H1 (cell line): Measurements from ENCODE around the gene SAG. TPM values are rescaled to one million over a fixed set of nuclear protein-coding genes. Genes with fewer than 3 reads are reported as not detected.

ENCODE experiments used
- CTCF ChIA-PET: fragments of 300-600 bp; sonication (Branson Sonifier 250); formaldehyde crosslinking; loops from one replicate; lab custom pipeline; 2021; ENCODE audit not compliant: partially characterized antibody; lab: Charles Lee
- POLR2A ChIA-PET: fragments of 300-600 bp; sonication (Branson Sonifier 250); formaldehyde crosslinking; loops from one replicate; lab custom pipeline; 2021; ENCODE audit warnings: inconsistent platforms; ENCODE audit not compliant: partially characterized antibody; lab: Charles Lee
- DNase-seq, 2 experiments: peaks; one replicate each; pipeline versions ENCODE4 v3.0.0 to v3.0.0-alpha.2; 2010 to 2022; ENCODE audit warnings: low spot score in 2 of 2, low read depth in 1 of 2, mixed read lengths in 1 of 2
- FAIRE-seq: peaks from 2 replicates; lab custom pipeline; 2011; peaks lifted over from hg19 to GRCh38; lab: Jason Lieb, UNC
- H2AFZ ChIP-seq: 2 replicates; pipeline ENCODE4 v1.8.1; 2012; ENCODE audit warnings: low read length, inconsistent platforms
- H2AK5ac ChIP-seq: 2 replicates; pipeline ENCODE4 v1.6.1; 2013; ENCODE audit warnings: low read depth, low read length
- H2BK120ac ChIP-seq: replicated peaks from 2 replicates; pipeline ENCODE3; 2013; ENCODE audit warnings: low read depth, low read length, inconsistent platforms
- H2BK12ac ChIP-seq: 2 replicates; pipeline ENCODE4 v1.6.1; 2013; ENCODE audit warnings: low read depth, low read length
- H2BK15ac ChIP-seq: 2 replicates; pipeline ENCODE4 v1.6.1; 2013; ENCODE audit warnings: low read length
- H2BK20ac ChIP-seq: 2 replicates; pipeline ENCODE4 v1.6.1; 2013; ENCODE audit warnings: low read length
- H2BK5ac ChIP-seq: 2 replicates; pipeline ENCODE4 v1.6.1; 2013; ENCODE audit warnings: low read depth, low read length
- H3K14ac ChIP-seq: 2 replicates; pipeline ENCODE4 v1.6.1; 2013; ENCODE audit warnings: inconsistent platforms; ENCODE audit not compliant: insufficient read length
- H3K18ac ChIP-seq: 2 replicates; pipeline ENCODE4 v1.6.1; 2013; ENCODE audit warnings: low read length; ENCODE audit errors: extremely low read depth
- H3K23ac ChIP-seq: 2 replicates; pipeline ENCODE4 v1.6.1; 2013; ENCODE audit warnings: inconsistent platforms; ENCODE audit not compliant: insufficient read length
- H3K23me2 ChIP-seq: 2 replicates; pipeline ENCODE4 v1.6.1; 2013; ENCODE audit warnings: low read depth, low read length
- H3K27ac ChIP-seq: 2 replicates; pipeline ENCODE4 v1.6.1; 2011; ENCODE audit warnings: low read depth, low read length, inconsistent platforms
- H3K27me3 ChIP-seq, 4 experiments: replicated peaks in 1 of 4; 1 replicate in 1 of 4; 2 replicates in 3 of 4; pipeline versions ENCODE4 v1.6.1 to v1.8.1; 2011 to 2013; ENCODE audit warnings: low read length in 3 of 4, mild to moderate bottlenecking in 3 of 4, inconsistent platforms in 2 of 4, mixed read lengths in 2 of 4, moderate library complexity in 1 of 4; ENCODE audit not compliant: control insufficient read depth in 3 of 4, insufficient read depth in 3 of 4; ENCODE audit errors: extremely low read depth in 1 of 4
- H3K36me3 ChIP-seq, 4 experiments: 2 replicates each; pipeline versions ENCODE4 v1.6.1 to v1.8.1; 2011 to 2013; ENCODE audit warnings: mild to moderate bottlenecking in 4 of 4, low read length in 3 of 4, moderate library complexity in 2 of 4, control low read depth in 1 of 4, inconsistent platforms in 1 of 4; ENCODE audit not compliant: insufficient read depth in 4 of 4, control insufficient read depth in 2 of 4
- H3K4ac ChIP-seq: replicated peaks from 2 replicates; pipeline ENCODE3; 2013; ENCODE audit warnings: low read length, low read depth, mixed read lengths, inconsistent platforms; ENCODE audit not compliant: insufficient read length
- H3K4me1 ChIP-seq, 4 experiments: replicated peaks in 1 of 4; 1 replicate in 1 of 4; 2 replicates in 3 of 4; pipeline versions ENCODE4 v1.6.1 to v1.8.1; 2011 to 2013; ENCODE audit warnings: low read length in 3 of 4, inconsistent platforms in 2 of 4, mixed read lengths in 1 of 4; ENCODE audit not compliant: insufficient read depth in 4 of 4, control insufficient read depth in 3 of 4
- H3K4me2 ChIP-seq, 2 experiments: 2 replicates each; pipeline versions ENCODE4 v1.6.1 to v1.8.1; 2011 to 2013; ENCODE audit warnings: low read depth in 2 of 2, low read length in 2 of 2, control low read depth in 1 of 2, inconsistent platforms in 1 of 2, mild to moderate bottlenecking in 1 of 2; ENCODE audit not compliant: insufficient read depth in 1 of 2
- H3K4me3 ChIP-seq, 4 experiments: fragments of 200-600, 300-600 bp in 1 of 4; sonication (generic), shearing (Covaris generic), sonication (Bioruptor Twin) in 1 of 4; 2 replicates each; pipeline versions ENCODE4 v1.5.1 to v1.8.1; 2011 to 2016; ENCODE audit warnings: low read length in 4 of 4, low read depth in 3 of 4, control low read depth in 2 of 4, inconsistent platforms in 2 of 4, mild to moderate bottlenecking in 2 of 4, mixed read lengths in 1 of 4, moderate library complexity in 1 of 4; ENCODE audit not compliant: insufficient read depth in 2 of 4; ENCODE audit errors: extremely low read depth in 1 of 4
- H3K56ac ChIP-seq: replicated peaks from 2 replicates; pipeline ENCODE3; 2013; ENCODE audit warnings: low read depth, mild to moderate bottlenecking, mixed read lengths, low read length, inconsistent platforms; ENCODE audit not compliant: insufficient read length
- H3K79me1 ChIP-seq: 2 replicates; pipeline ENCODE4 v1.6.1; 2013; ENCODE audit warnings: low read depth, low read length, control low read depth
- H3K79me2 ChIP-seq, 2 experiments: 2 replicates each; pipeline versions ENCODE4 v1.6.1 to v1.8.1; 2012 to 2013; ENCODE audit warnings: low read length in 2 of 2, mild to moderate bottlenecking in 2 of 2, inconsistent platforms in 1 of 2; ENCODE audit not compliant: insufficient read depth in 2 of 2, control insufficient read depth in 1 of 2
- H3K9ac ChIP-seq, 4 experiments: replicated peaks in 1 of 4; 1 replicate in 1 of 4; 2 replicates in 3 of 4; pipeline versions ENCODE4 v1.6.1 to v1.8.1; 2011 to 2013; ENCODE audit warnings: low read depth in 3 of 4, low read length in 3 of 4, control low read depth in 2 of 4, mild to moderate bottlenecking in 2 of 4, moderate library complexity in 2 of 4, inconsistent platforms in 1 of 4; ENCODE audit errors: extremely low read depth in 1 of 4
- H3K9me3 ChIP-seq, 2 experiments: 2 replicates each; pipeline versions ENCODE4 v1.6.1 to v1.8.1; 2012 to 2013; ENCODE audit warnings: mild to moderate bottlenecking in 2 of 2, moderate library complexity in 2 of 2, control low read depth in 1 of 2, inconsistent platforms in 1 of 2, low read depth in 1 of 2, low read length in 1 of 2, mixed read lengths in 1 of 2; ENCODE audit not compliant: insufficient read depth in 2 of 2
- H4K20me1 ChIP-seq, 2 experiments: replicated peaks in 1 of 2; 2 replicates each; pipeline versions ENCODE3 to v1.8.1; 2011 to 2013; ENCODE audit warnings: inconsistent platforms in 2 of 2, low read length in 2 of 2, mild to moderate bottlenecking in 1 of 2; ENCODE audit not compliant: insufficient read depth in 2 of 2, control insufficient read depth in 1 of 2
- H4K5ac ChIP-seq: 2 replicates; pipeline ENCODE4 v1.6.1; 2013; ENCODE audit warnings: low read length, low read depth, mixed read lengths, inconsistent platforms; ENCODE audit not compliant: insufficient read length
- H4K8ac ChIP-seq: 2 replicates; pipeline ENCODE4 v1.8.0; 2013; ENCODE audit warnings: mild to moderate bottlenecking, moderate library complexity, low read length, inconsistent platforms; ENCODE audit not compliant: insufficient read depth; ENCODE audit errors: extremely low read depth
- H4K91ac ChIP-seq: replicated peaks from 2 replicates; pipeline ENCODE3; 2013; ENCODE audit warnings: low read length, mixed read lengths, inconsistent platforms; ENCODE audit not compliant: insufficient read length
- ASH2L ChIP-seq: fragments of 200-600, 300-600 bp; sonication (generic); IDR thresholded peaks from one replicate; pipeline ENCODE4 v1.7.1; 2017; ENCODE audit warnings: low read length
- JUN ChIP-seq: IDR thresholded peaks from 2 replicates; pipeline ENCODE4 v1.6.1; 2011; ENCODE audit warnings: low read depth, mild to moderate bottlenecking, improper control_type of control experiment, low read length
- SAP30 ChIP-seq: fragments of 300-600 bp; sonication (generic); IDR thresholded peaks from 2 replicates; pipeline ENCODE4 v1.7.1; 2012; ENCODE audit warnings: low read length, moderate library complexity, mild to moderate bottlenecking, inconsistent platforms; ENCODE audit not compliant: insufficient read depth, insufficient replicate concordance
- TAF1 ChIP-seq: IDR thresholded peaks from 2 replicates; pipeline ENCODE4 v1.6.1; 2011; ENCODE audit warnings: mild to moderate bottlenecking, low read depth, low read length
- TCF12 ChIP-seq: IDR thresholded peaks from 2 replicates; pipeline ENCODE4 v1.6.1; 2011; ENCODE audit warnings: low read depth, mild to moderate bottlenecking, low read length
- WGBS, 2 experiments: shearing (Covaris generic) in 1 of 2; methylation state at CpG; one replicate each; pipeline versions ENCODE4 v1.1.6 to v1.1.7; 2013 to 2015; ENCODE audit warnings: low lambda C conversion rate in 2 of 2, mixed read lengths in 2 of 2, inconsistent platforms in 1 of 2, low coverage in 1 of 2, missing lambda C conversion rate in 1 of 2; ENCODE audit not compliant: insufficient replicate concordance in 2 of 2, insufficient coverage in 1 of 2, insufficient read length in 1 of 2; ENCODE audit errors: extremely low coverage in 1 of 2, missing lambda C conversion rate in 1 of 2; 5-methylcytosine and 5-hydroxymethylcytosine counted together
- polyA plus RNA-seq, 7 experiments: library from polyadenylated mRNA; depleted of rRNA in 3 of 7; stranded (reverse) in 5 of 7; unstranded in 2 of 7; fragments of >200 nt in 5 of 7; fragments of 200-250 nt in 2 of 7; gene quantifications; 1 replicate in 5 of 7; 2 replicates in 1 of 7; 4 replicates in 1 of 7; pipeline versions ENCODE4 v1.2.1 to v1.2.3, GENCODE V29; 2011 to 2013; ENCODE audit warnings: missing spikeins in 2 of 7, mixed read lengths in 2 of 7
- total RNA-seq: library from RNA; stranded (reverse); fragmentation: NEBNext Ultra II Directional; extraction: Animal tissue kit (Norgen Biotek cat#: 25700); gene quantifications from 2 replicates; pipeline ENCODE4 v1.2.1, GENCODE V29; 2021

The SAG gene
- total and polyA plus RNA-seq, 2 of the 8 experiments (the other 6 are each of a cell fraction or from before 2014, with no cell fraction given), result not detected

DNA sequence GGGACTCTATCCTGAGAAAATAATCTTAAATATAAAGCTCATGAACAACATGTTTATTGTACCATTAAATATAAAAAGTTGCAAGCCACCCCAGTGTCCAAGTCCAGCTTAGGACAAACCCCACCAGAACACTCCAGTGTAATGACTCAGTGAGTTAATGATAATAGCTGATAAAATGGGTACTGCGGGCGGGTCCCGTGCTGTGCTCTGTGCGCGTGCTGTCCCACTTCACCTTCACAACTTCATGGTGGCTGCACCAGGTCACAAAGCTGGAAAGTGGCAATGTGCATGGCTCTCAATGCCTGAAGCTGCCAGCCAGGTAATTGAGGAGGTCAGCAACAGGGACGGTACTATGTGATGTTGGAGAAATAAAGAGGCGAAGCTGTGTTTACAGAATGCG is 65.2 kb downstream of the SAG start:
- POLR2A ChIA-PET, result no interaction called here
- Histone ChIP-seq H3K36me3 (no peaks in the 10 kb centered on the region), H4K20me1 (peaks cover 0 to 2% of the 10 kb centered on the region in 2 experiments), H3K27ac (no peak overlapping the region), H2BK12ac (no peak overlapping the region), H3K4me2 (no peak overlapping the region), H3K56ac (no peak overlapping the region), H2BK5ac (no peak overlapping the region), H3K79me2 (no peaks in the 10 kb centered on the region), H3K4me1 (peaks cover 0 to 9% (median 3%) of the 10 kb centered on the region in 4 experiments; a peak in 5 of 7 replicates), H2AK5ac (no peak overlapping the region), H3K9me3 (no peaks in the 10 kb centered on the region), H3K9ac (no peak overlapping the region), H3K23me2 (no peaks in the 10 kb centered on the region), H2AFZ (no peak overlapping the region), H4K91ac (no peak overlapping the region), H3K18ac (no peak overlapping the region), H3K23ac (no peak overlapping the region), H2BK20ac (no peak overlapping the region), H3K14ac (no peak overlapping the region), H2BK120ac (no peak overlapping the region), H4K5ac (no peak overlapping the region), H4K8ac (no peak overlapping the region), H3K4ac (no peak overlapping the region), H3K79me1 (no peaks in the 10 kb centered on the region), H2BK15ac (no peak overlapping the region), H3K4me3 (no peak overlapping the region), H3K27me3 (no peaks in the 10 kb centered on the region; a peak in 1 of 7 replicates)
- FAIRE-seq (no peak), DNase-seq (no peak)
- WGBS, 2 experiments, result 91% methylated on average over 8 of the region's 8 CpGs; no CpG with 5 or more reads in 1 of the 2 experiments
- TF ChIP-seq SAP30 (no peak), JUN (no peak), TAF1 (no peak), TCF12 (no peak), ASH2L (no peak)
- CTCF ChIA-PET, result interaction anchor here (0.6 to 2.0 kb wide), 4 partner anchors 31 to 71 kb away, joined by 3 to 5 read pairs (median 4); no protein-coding TSS in a partner anchor
